Activated CD8-positive, alpha-beta T cell treated with anti-CD3 and anti-CD28 coated beads for 36 hours (primary cell): ENCODE results near the gene MAT1A. TPM values are rescaled to one million over a fixed set of nuclear protein-coding genes. Genes with fewer than 3 reads are reported as not detected.

Experiments used
- ATAC-seq: fragments of 200-7000 bp; cut with Tn5 transposase; one replicate; pipeline ENCODE4 v1.10.0; 2021; ENCODE audit warnings: mild to moderate bottlenecking, moderate library complexity
- CTCF ChIA-PET: fragments of 350-600 bp; sonication (Branson Sonifier 250); formaldehyde crosslinking; loops from one replicate; lab custom pipeline; 2021; ENCODE audit warnings: antibody characterized with exemption; lab: Charles Lee
- POLR2A ChIA-PET: fragments of 350-600 bp; sonication (Branson Sonifier 250); formaldehyde crosslinking; loops from one replicate; lab custom pipeline; 2021; ENCODE audit warnings: antibody characterized with exemption; lab: Charles Lee
- DNase-seq: peaks from one replicate; pipeline ENCODE4 v3.0.0-alpha.2; 2020
- H3K27ac Mint-ChIP-seq: one replicate; pipeline ENCODE4 v1.8.0; 2021; ENCODE audit warnings: mild to moderate bottlenecking, mixed read lengths
- H3K27me3 Mint-ChIP-seq: one replicate; pipeline ENCODE4 v1.8.0; 2021; ENCODE audit warnings: mixed read lengths
- H3K36me3 Mint-ChIP-seq: one replicate; pipeline ENCODE4 v1.8.0; 2021; ENCODE audit warnings: low read depth, mixed read lengths
- H3K4me1 Mint-ChIP-seq: one replicate; pipeline ENCODE4 v1.8.0; 2021; ENCODE audit warnings: low read depth, mixed read lengths
- H3K4me3 Mint-ChIP-seq: one replicate; pipeline ENCODE4 v1.8.0; 2021; ENCODE audit warnings: mild to moderate bottlenecking, moderate library complexity, mixed read lengths
- H3K9me3 Mint-ChIP-seq: one replicate; pipeline ENCODE4 v1.8.0; 2021; ENCODE audit warnings: mixed read lengths
- CTCF ChIP-seq: fragments of 200-600 bp; IDR thresholded peaks from one replicate; pipeline ENCODE4 v1.8.0; 2022; ENCODE audit warnings: antibody characterized with exemption, mild to moderate bottlenecking
- intact Hi-C: fragments of 100-400 bp; cut with micrococcal nuclease; formaldehyde crosslinking; loops from one replicate; pipeline ENCODE4 v1.10.0; 2022
- total RNA-seq, 2 experiments: library from RNA; stranded (reverse); gene quantifications; one replicate each; pipeline ENCODE4 v1.2.3, GENCODE V29; 2021

MAT1A gene
- total RNA-seq, 2 experiments from 2014 or later: not detected

GRCh38 chr10:80280071-80280800 lies 9.2 kb downstream of the MAT1A start:
- Mint-ChIP-seq H3K9me3 (no peaks in the 10 kb centered on the region), H3K4me3 (no peak overlapping the region), H3K4me1 (no peaks in the 10 kb centered on the region), H3K36me3 (no peaks in the 10 kb centered on the region), H3K27me3 (no peaks in the 10 kb centered on the region), H3K27ac (no peak overlapping the region)
- intact Hi-C loops: no loop called here
- ATAC-seq (no peak), DNase-seq (no peak)
- no peak for TF ChIP-seq CTCF
- POLR2A ChIA-PET: no interaction called here
- CTCF ChIA-PET: interaction anchor here (1.0 kb wide), 2 partner anchors 14 to 186 kb away, joined by 3 to 4 read pairs; no protein-coding TSS in a partner anchor

- TF ChIP-seq CTCF: no peak
- no peak for DNase-seq
- H3K36me3 Mint-ChIP-seq: no peaks in the 10 kb centered on the region
- H3K27ac Mint-ChIP-seq: no peak overlapping the region
- CTCF ChIA-PET: no interaction called here
- H3K4me1 Mint-ChIP-seq: no peaks in the 10 kb centered on the region
- POLR2A ChIA-PET: no interaction called here
- no peak for ATAC-seq
- no peaks in the 10 kb centered on the region for H3K9me3 Mint-ChIP-seq
- H3K4me3 Mint-ChIP-seq: no peak overlapping the region
- no peaks in the 10 kb centered on the region for H3K27me3 Mint-ChIP-seq
- intact Hi-C loops: no loop called here
Observed at GRCh38 chr10:80279146-80279545, 10.3 kb downstream of the MAT1A start.

GRCh38 chr10:80278480-80278879 lies 11.0 kb downstream of the MAT1A start:
- ATAC-seq: no peak
- Mint-ChIP-seq H3K36me3 (no peaks in the 10 kb centered on the region), H3K9me3 (no peaks in the 10 kb centered on the region), H3K4me1 (no peaks in the 10 kb centered on the region), H3K27me3 (no peaks in the 10 kb centered on the region), H3K4me3 (no peak overlapping the region), H3K27ac (no peak overlapping the region)
- intact Hi-C loops: no loop called here
- TF ChIP-seq CTCF: no peak
- POLR2A ChIA-PET: no interaction called here
- no peak for DNase-seq
- CTCF ChIA-PET: interaction anchor here (1.7 kb wide), 1 partner anchor 18 kb away, joined by 5 read pairs; no protein-coding TSS in a partner anchor

GRCh38 chr10:80277567-80278250 lies 11.7 kb downstream of the MAT1A start:
- H3K27ac Mint-ChIP-seq: no peak overlapping the region
- DNase-seq (no peak), ATAC-seq (no peak)
- CTCF ChIA-PET: interaction anchor here (1.7 kb wide), 1 partner anchor 17 kb away, joined by 5 read pairs; no protein-coding TSS in a partner anchor
- H3K9me3 Mint-ChIP-seq: no peaks in the 10 kb centered on the region
- no peaks in the 10 kb centered on the region for H3K27me3 Mint-ChIP-seq
- no peak overlapping the region for H3K4me3 Mint-ChIP-seq
- POLR2A ChIA-PET: no interaction called here
- H3K36me3 Mint-ChIP-seq: no peaks in the 10 kb centered on the region
- no peak for TF ChIP-seq CTCF
- intact Hi-C loops: no loop called here
- H3K4me1 Mint-ChIP-seq: no peaks in the 10 kb centered on the region

GRCh38 chr10:80277016-80277415 lies 12.4 kb downstream of the MAT1A start:
- Mint-ChIP-seq H3K27ac (no peak overlapping the region), H3K27me3 (no peaks in the 10 kb centered on the region), H3K4me3 (no peak overlapping the region), H3K9me3 (no peaks in the 10 kb centered on the region), H3K4me1 (no peaks in the 10 kb centered on the region), H3K36me3 (no peaks in the 10 kb centered on the region)
- DNase-seq (no peak), ATAC-seq (no peak)
- POLR2A ChIA-PET: no interaction called here
- no peak for TF ChIP-seq CTCF
- CTCF ChIA-PET: interaction anchor here (1.7 kb wide), 1 partner anchor 17 kb away, joined by 5 read pairs; no protein-coding TSS in a partner anchor
- intact Hi-C loops: no loop called here
